DOHH2 (cell line): ENCODE data around the gene RILPL1.

Source experiments
- H3F3A ChIP-seq: fragments of 200-600 bp; sonication (generic), shearing (Covaris generic); 2 replicates; pipeline ENCODE4 v1.6.0; 2016; ENCODE audit warnings: antibody characterized with exemption, mild to moderate bottlenecking; ENCODE audit not compliant: control insufficient read depth, insufficient read depth
- H3K27ac ChIP-seq: fragments of 200-600 bp; sonication (generic); 2 replicates; pipeline ENCODE4 v1.5.1; 2014; ENCODE audit warnings: low read depth, mild to moderate bottlenecking, low read length, moderate library complexity
- H3K27me3 ChIP-seq: fragments of 200-600 bp; sonication (generic); 2 replicates; pipeline ENCODE4 v1.6.1; 2014; ENCODE audit warnings: mild to moderate bottlenecking, low read length, mixed read lengths; ENCODE audit not compliant: control insufficient read depth
- H3K36me3 ChIP-seq: fragments of 200-600 bp; sonication (generic); 2 replicates; pipeline ENCODE4 v1.6.1; 2014; ENCODE audit warnings: mild to moderate bottlenecking, low read length, moderate library complexity, mixed read lengths; ENCODE audit not compliant: control insufficient read depth
- H3K4me1 ChIP-seq: fragments of 200-600 bp; sonication (generic); 2 replicates; pipeline ENCODE4 v1.6.1; 2014; ENCODE audit warnings: mild to moderate bottlenecking, low read length, mixed read lengths; ENCODE audit not compliant: control insufficient read depth
- H3K4me2 ChIP-seq: fragments of 200-600 bp; sonication (generic); 2 replicates; pipeline ENCODE4 v1.6.0; 2014; ENCODE audit warnings: mild to moderate bottlenecking, low read length, moderate library complexity
- H3K4me3 ChIP-seq: fragments of 200-600 bp; sonication (generic); 2 replicates; pipeline ENCODE4 v1.5.1; 2014; ENCODE audit warnings: mild to moderate bottlenecking, low read length, mixed read lengths
- H3K79me2 ChIP-seq: fragments of 200-600 bp; sonication (generic); 2 replicates; pipeline ENCODE4 v1.6.1; 2014; ENCODE audit warnings: mild to moderate bottlenecking, low read length, mixed read lengths; ENCODE audit not compliant: control insufficient read depth
- H3K9me2 ChIP-seq: fragments of 200-600 bp; sonication (generic); replicated peaks from 2 replicates; pipeline ENCODE4 v1.6.1; 2014; ENCODE audit warnings: mild to moderate bottlenecking, low read length, mixed read lengths; ENCODE audit not compliant: control insufficient read depth
- H3K9me3 ChIP-seq: fragments of 200-600 bp; sonication (generic); 2 replicates; pipeline ENCODE4 v1.6.1; 2014; ENCODE audit warnings: antibody characterized with exemption, low read length, mixed read lengths; ENCODE audit not compliant: control insufficient read depth, insufficient read depth
- H4K20me1 ChIP-seq: fragments of 200-600 bp; sonication (generic); 2 replicates; pipeline ENCODE4 v1.6.0; 2014; ENCODE audit warnings: low read depth, mild to moderate bottlenecking, antibody characterized with exemption, low read length, moderate library complexity; ENCODE audit not compliant: control insufficient read depth, insufficient read depth
- EZH2phosphoT487 ChIP-seq: fragments of 200-600 bp; sonication (generic); IDR thresholded peaks from 2 replicates; pipeline ENCODE4 v1.6.1; 2017; ENCODE audit warnings: borderline replicate concordance, mild to moderate bottlenecking, antibody characterized with exemption, low read length, moderate library complexity, mixed read lengths
- TF ChIP-seq, protein P1 (sequence below): fragments of 200-600 bp; sonication (generic); IDR thresholded peaks from one replicate; pipeline ENCODE4 v1.5.1; 2014; ENCODE audit warnings: antibody characterized with exemption, mild to moderate bottlenecking, low read depth, low read length; ENCODE audit not compliant: poor library complexity, severe bottlenecking

RILPL1 gene

DNA sequence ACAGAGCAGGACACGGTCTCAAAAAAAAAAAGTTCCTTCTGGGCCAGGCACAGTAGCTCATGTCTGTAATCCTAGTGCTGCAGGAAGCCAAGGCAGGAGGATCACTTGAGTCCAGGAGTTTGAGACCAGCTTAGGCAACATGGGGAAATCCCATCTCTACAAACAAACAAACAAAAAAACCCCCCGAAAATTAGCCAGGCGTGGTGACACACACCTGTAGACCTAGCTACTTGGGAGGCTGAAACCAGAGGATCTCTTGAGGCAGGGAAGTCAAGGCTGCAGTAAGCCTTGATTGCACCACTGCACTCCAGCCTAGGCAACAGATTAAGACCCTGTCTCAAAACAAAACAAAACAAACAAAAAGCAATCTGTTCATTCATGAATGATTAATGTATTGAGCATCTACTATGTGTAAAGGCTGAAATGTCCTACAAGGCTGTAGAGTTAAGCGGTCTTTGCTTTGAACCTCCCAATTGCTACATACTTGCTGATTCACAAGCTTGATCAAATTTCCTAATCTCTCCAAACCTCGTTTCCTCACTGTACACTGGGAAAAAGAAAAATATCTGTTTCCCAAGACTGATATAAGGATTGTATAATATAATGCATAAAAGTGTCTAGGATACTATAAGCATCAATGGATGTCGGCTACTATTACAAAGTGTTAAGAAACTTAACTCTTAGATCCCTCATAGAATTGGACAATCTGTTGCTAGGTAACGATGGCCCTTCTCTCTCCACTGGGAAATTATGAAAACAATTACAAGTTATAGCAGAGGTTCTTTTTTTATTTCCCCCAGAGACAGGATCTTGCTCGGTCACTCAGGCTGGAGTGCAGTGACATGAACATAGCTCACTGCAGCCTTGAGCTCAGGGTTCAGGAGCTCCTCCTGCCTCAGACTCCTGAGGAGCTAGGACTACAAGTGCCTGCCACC, 89.2 kb downstream of the RILPL1 start:
- Histone ChIP-seq H3K27ac (no peak overlapping the region), H3K4me1 (peaks cover 26% of the 10 kb centered on the region), H3K9me3 (no peaks in the 10 kb centered on the region), H3K79me2 (no peaks in the 10 kb centered on the region), H4K20me1 (no peaks in the 10 kb centered on the region), H3F3A (no peaks in the 10 kb centered on the region), H3K9me2 (no peaks in the 10 kb centered on the region), H3K36me3 (no peaks in the 10 kb centered on the region), H3K4me3 (no peak overlapping the region), H3K27me3 (no peaks in the 10 kb centered on the region), H3K4me2 (no peak overlapping the region)
- TF ChIP-seq, protein P1, sequence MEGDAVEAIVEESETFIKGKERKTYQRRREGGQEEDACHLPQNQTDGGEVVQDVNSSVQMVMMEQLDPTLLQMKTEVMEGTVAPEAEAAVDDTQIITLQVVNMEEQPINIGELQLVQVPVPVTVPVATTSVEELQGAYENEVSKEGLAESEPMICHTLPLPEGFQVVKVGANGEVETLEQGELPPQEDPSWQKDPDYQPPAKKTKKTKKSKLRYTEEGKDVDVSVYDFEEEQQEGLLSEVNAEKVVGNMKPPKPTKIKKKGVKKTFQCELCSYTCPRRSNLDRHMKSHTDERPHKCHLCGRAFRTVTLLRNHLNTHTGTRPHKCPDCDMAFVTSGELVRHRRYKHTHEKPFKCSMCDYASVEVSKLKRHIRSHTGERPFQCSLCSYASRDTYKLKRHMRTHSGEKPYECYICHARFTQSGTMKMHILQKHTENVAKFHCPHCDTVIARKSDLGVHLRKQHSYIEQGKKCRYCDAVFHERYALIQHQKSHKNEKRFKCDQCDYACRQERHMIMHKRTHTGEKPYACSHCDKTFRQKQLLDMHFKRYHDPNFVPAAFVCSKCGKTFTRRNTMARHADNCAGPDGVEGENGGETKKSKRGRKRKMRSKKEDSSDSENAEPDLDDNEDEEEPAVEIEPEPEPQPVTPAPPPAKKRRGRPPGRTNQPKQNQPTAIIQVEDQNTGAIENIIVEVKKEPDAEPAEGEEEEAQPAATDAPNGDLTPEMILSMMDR = no peak
- TF ChIP-seq EZH2phosphoT487 = no peak

DNA sequence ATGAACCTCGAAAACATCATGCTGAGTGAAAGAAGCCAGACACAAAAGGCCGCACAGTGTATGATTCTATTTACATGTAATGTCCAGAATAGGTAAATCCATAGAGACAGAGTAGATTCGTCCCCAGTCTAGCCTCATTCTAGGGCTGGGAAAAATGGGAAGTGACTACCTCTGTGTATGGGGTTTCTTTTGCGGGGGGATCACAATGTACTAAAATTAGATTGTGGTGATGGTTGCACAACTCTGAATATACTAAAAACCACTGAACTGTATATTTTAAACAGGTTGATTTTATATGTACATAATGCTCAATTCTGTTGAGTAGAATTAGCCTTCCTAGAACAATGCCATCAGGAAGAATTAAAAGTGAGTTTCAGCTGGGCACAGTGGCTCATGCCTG, 90.7 kb downstream of the RILPL1 start:
- Histone ChIP-seq H3K27me3 (no peaks in the 10 kb centered on the region), H3K9me3 (no peaks in the 10 kb centered on the region), H3K4me3 (peak overlapping the region; percentile 12; the same call in 1 of the 2 replicates), H3F3A (peaks cover 3% of the 10 kb centered on the region; the same call in 1 of the 2 replicates), H3K79me2 (no peaks in the 10 kb centered on the region), H3K36me3 (no peaks in the 10 kb centered on the region), H3K27ac (no peak overlapping the region), H4K20me1 (no peaks in the 10 kb centered on the region), H3K9me2 (no peaks in the 10 kb centered on the region), H3K4me2 (peak overlapping the region; percentile 21; the same call in 1 of the 2 replicates), H3K4me1 (peaks cover 26% of the 10 kb centered on the region)
- TF ChIP-seq EZH2phosphoT487 = no peak
- TF ChIP-seq, protein P1 = no peak

DNA sequence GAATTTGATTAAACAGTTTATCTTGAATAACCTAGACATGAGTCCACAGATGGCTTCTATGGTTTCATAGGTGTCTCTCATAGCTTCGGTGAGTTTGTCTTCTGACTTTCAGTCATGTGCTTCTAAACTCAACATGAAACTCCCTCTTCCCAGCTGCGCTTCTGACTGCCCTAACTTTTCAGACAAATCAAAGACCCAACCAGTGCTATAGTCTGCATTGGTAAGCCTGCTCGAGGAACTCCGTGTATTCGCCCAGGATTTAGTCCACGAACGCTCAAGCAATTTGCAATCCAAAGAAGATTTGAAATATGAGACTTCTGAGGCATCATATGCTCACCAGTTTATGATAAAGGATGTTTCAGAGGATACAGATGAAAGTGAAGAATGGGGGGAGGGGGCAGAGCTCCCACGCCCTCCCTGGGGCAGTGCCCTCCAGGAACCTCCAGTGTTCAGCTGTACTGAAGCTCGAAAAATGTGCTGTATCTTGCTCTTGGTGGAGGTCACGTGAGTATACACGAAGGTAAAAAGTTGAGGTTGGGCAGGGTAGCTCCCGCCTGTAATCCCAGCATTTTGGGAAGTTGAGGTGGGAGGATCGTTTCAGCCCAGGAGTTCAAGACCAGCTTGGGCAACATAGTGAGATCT, 91.9 kb downstream of the RILPL1 start:
- no peaks in the 10 kb centered on the region for H4K20me1 ChIP-seq
- TF ChIP-seq EZH2phosphoT487 = no peak
- TF ChIP-seq, protein P1 = no peak
- no peak overlapping the region for H3K4me3 ChIP-seq

More for the DNA sequence above, 91.9 kb downstream of the RILPL1 start:
- H3K4me1 ChIP-seq = peaks cover 31% of the 10 kb centered on the region
- peaks cover 3% of the 10 kb centered on the region; the same call in 1 of the 2 replicates for H3K79me2 ChIP-seq
- H3K9me3 ChIP-seq = no peaks in the 10 kb centered on the region
- H3K27ac ChIP-seq = no peak overlapping the region
- H3K9me2 ChIP-seq = no peaks in the 10 kb centered on the region
- no peaks in the 10 kb centered on the region for H3K27me3 ChIP-seq
- peaks cover 9% of the 10 kb centered on the region; the same call in 1 of the 2 replicates for H3F3A ChIP-seq
- no peak overlapping the region for H3K4me2 ChIP-seq
- no peaks in the 10 kb centered on the region for H3K36me3 ChIP-seq
